Measurements from ENCODE around the gene USP33.

DNA sequence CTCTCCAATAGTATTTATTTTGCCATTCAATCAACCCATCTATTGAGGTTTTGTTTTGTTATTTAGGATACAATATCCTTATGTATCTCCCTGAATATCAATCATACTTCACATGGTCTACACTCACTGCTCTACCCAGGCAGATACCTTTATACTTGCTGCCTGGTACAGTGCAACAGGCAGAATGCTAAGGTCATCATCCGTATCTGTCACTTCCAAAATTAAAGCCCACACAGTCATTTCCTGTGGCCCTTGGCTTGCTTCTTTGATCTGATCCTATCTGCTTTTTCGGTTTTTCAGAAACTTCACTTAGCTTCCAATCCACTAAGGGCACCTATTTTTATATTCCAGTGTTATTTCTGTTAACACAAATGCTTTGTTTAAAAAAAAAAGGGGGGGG, 54.9 kb downstream of the USP33 start:
- TF ChIP-seq, protein P1, sequence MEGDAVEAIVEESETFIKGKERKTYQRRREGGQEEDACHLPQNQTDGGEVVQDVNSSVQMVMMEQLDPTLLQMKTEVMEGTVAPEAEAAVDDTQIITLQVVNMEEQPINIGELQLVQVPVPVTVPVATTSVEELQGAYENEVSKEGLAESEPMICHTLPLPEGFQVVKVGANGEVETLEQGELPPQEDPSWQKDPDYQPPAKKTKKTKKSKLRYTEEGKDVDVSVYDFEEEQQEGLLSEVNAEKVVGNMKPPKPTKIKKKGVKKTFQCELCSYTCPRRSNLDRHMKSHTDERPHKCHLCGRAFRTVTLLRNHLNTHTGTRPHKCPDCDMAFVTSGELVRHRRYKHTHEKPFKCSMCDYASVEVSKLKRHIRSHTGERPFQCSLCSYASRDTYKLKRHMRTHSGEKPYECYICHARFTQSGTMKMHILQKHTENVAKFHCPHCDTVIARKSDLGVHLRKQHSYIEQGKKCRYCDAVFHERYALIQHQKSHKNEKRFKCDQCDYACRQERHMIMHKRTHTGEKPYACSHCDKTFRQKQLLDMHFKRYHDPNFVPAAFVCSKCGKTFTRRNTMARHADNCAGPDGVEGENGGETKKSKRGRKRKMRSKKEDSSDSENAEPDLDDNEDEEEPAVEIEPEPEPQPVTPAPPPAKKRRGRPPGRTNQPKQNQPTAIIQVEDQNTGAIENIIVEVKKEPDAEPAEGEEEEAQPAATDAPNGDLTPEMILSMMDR (conservative IDR thresholded peaks at IDR 0.05; ENCODE audit: low read length): no peak
- TF ChIP-seq EZH2phosphoT487 (IDR thresholded peaks at IDR 0.05; ENCODE audit: borderline replicate concordance, low read depth, low read length): no peak

Measured in OCI-LY7 (cell line).